HG03175 (cell line): ENCODE results near the gene MAD2L2.

Source experiments
- ATAC-seq: cut with Tn5 transposase; IDR thresholded peaks from one replicate; pipeline ENCODE4 v1.9.1; 2021; ENCODE audit warnings: mild to moderate bottlenecking, moderate library complexity; ENCODE audit not compliant: unreplicated experiment

The MAD2L2 gene

DNA sequence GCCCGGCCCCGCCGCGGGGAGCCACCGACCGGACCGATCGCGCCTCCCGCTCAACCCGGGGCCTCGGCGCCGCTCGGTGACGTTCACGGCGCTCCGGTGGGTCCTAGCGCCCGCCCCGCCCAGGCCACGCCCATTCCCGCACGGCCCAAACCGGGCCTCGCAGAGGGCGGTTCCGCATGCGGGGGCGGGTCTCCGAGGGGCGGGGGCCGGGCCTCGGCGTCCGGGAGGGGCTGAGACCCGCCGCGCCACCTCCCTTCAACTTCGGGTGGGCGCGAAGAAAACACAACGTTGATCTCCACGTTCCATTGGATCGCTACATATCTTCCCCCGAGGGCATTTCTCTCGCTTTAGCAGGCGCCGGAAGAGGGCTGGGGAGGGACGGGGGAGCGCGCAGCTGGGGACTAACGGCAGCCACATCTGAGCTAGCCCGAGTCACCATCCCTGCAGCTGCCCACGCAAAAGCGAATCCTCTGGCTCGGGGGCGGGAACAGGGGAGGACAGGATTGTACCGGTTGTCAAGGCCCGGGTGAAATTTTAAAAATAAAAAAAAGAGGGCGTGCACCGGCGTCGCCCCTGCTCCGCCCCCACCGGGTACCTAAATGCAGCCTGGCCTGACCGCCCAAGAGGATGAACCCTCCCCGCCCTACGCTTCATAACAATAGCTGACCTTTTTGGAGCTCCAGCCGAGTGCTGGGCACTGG lies at the start of gene MAD2L2:
TSS of gene MAD2L2 (minus strand) at position 78 of the 701 bp plus-strand sequence. CDS start 547 bp downstream, outside the sequence.
- peak; percentile 88 for ATAC-seq

DNA sequence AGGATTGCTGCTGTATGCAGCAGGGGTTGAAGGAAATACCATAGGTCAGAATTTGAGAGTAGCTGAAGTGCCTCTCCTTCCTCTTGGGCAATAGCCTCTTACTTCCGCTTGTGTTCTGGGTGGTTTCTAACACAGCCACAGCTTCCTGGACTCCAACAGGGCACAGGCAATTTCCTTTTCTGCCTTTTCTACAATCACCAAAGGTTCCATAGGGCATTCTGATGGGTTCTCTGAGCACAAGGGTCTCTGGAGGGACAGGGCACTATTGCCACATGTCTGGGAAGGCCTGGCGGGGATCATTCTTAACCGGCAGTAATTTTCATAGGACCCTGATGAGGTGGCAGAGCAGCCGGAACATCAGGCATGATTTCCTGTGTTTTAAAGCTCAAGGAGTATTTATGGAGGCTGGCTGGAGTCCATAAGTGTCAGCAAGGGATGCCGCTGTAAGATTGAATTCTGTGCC lies 49.5 kb upstream of the MAD2L2 start:
- ATAC-seq: peak; percentile 64

DNA sequence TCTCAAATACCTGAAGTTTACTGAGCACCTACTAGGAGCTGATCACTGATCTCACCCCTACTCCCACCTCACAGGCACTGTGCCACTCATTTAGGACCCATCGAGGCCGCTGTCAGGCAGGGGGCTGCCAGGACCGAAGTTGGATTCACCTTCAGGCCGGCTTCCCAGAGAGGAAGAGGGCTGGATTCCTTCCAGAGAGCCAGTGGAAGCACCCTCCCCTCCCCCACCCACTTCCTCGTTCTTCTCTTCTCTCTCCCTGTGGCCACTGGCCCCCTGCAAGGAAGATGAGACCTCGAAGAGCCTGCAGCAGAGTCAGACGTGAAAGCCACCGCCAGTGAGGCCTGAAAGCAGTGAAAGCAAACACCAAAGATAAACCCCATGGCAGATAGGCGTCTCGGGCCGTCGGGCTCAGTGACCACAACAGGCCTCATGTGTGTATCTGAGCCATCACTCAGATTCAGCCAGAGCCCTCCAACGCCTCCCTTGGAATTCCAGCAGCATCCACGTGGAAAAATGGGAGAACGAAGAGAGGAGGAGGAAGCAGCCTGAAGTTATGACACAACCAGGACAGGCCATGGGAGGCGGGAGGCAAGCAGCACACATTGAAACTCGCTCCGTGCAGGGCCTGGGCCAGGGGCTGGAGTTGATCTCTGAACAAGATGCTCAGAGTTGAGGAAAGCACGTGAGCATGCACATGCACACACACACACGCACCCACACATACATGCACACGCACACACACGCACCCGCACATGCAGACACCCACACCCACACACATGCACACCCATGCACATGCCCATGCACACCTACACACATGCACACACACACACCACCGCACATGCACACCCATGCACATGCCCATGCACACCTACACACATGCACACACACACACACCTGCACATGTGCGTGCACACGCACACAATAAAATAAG lies 48.8 kb upstream of the MAD2L2 start:
- no peak for ATAC-seq

DNA sequence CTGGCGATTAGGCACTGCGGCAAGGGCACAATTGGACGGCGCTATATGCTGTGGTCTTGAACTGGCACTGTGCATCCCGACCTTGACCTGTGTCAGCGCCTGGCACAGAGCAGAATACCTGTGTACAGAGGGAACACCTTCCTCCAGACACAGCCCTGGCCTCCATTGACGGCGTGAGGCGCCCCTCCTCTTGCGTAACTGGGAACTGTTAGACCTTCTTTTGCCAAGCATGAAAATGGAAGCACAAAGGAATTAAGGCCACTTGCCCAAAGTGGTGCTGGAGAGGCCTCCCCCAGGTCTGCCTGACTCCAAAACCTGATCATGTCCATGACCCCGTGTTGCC lies 48.2 kb upstream of the MAD2L2 start:
- no peak for ATAC-seq

DNA sequence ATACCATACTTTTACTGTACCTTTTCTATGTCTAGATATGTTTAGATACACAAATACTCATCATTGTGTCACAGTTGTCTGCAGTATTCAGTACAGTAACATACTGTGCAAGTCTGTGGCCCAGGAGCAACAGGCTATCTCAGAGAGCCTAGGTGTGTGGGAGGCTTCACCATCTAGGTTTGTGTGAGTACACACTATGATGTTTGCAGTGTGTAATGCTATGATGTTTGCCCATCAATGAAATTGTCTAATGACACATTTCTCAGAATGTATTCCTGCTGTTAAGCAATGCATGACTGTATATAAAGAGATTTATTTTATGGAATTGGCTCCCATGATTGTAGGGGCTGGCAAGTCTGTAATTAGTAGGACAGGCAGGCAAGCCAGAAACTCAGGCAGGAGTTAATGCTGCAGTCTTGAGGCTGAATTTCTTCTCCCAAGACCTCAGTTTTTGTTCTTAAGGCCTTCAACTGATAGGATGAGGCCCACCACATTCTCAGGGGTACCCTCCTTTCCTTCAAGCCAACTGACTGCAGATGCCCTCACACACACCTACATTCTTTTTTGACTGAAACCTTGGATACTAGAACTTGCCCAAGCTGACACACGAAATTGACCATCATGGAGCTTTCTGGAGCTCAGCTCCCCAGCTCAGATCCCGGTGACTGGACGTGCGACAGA lies 47.3 kb upstream of the MAD2L2 start:
- no peak for ATAC-seq

DNA sequence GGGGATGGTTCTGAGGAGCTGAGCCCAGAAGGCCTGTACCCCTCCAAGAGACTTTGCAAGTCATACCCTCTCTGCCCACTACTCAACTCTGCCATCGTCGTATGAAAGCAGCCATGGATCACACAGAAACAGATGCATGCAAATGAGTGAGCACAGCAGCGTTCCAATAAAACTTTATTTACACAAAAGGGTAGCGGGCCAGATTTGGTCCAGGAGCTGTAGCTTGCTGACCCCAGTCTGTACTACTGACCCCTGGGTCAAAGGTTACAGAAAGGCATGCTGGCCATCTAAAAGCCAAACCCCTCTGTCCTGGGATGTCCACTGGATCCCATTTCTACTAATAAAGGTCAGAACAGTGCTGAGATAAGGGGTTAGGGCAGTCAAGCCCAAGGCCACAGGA lies 46.2 kb upstream of the MAD2L2 start:
- ATAC-seq: no peak

DNA sequence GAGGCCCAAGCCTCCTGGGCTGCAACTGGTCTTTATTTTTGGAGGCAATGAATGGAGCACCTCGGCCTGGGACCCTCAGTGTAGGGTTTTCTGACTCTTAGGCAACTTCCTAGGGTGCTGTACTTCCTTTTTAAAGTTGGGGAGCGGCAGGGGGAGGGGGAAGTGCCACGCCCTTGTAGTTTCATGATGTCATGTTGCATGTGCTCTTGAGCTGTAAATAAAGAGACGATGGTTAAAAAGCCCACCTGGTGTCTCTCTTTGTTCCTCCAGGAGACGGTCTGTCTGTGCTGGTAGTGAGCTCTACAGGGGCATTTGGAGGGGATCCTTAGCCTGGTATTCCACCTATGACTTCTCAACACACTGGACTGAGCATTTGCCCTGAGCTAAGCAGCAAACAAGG lies 44.7 kb upstream of the MAD2L2 start:
- no peak for ATAC-seq

DNA sequence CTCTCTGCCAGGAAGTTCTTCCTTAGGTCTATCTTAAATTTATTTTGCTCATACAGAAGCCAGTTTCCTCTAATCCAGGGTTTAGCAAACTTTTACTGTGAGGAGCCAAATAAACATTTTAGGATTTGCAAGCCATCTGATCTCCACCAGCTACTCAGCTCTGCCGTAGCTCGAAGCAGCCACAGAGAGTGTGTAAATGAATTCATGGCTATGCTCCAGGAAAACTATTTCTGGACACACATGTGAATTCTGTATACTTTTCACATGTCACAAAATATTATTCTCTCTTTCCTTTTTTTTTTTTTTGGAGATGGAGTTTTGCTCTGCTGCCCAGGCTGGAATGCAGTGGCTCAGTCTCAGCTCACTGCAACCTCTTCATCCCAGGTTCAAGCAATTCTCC lies 41.6 kb upstream of the MAD2L2 start:
- ATAC-seq: no peak

DNA sequence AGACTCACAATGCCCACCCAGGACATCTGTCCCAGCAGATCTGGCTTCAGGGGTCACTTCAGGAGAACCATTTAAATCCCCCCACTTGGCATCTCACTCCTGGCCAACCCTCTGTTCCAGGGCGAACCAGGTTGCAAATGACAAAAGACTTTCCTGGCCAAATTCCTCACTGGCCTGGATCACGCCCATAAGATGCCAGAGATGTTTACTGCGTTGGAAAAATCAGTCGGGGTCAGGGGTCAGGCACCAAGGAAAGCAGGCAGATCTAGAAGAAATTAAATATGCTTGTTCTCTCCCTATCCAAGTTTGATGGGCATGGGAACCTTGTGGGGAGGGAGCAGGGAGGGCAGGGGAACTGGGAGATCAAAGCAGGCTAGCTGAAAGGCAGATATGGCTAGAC lies 40.4 kb upstream of the MAD2L2 start:
- ATAC-seq: no peak

DNA sequence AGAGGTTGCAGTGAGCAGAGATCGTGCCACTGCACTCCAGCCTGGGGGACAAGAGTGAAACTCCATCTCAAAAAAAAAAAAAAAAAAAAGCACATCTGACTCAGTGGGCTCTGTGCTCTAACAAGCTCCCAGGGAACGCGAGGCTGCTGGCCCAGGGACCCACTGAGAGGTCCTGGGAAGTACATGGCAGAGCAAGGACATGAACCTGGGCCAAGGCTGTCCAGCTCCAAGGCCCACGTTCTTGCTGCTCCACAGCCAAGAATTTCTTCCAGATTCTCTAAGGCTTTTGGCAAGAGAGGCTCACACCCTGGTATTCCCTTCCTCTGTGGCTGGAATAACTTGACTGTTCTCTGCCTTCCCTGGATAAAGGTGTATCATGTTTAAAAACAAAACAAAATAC lies 39.6 kb upstream of the MAD2L2 start:
- ATAC-seq: no peak

DNA sequence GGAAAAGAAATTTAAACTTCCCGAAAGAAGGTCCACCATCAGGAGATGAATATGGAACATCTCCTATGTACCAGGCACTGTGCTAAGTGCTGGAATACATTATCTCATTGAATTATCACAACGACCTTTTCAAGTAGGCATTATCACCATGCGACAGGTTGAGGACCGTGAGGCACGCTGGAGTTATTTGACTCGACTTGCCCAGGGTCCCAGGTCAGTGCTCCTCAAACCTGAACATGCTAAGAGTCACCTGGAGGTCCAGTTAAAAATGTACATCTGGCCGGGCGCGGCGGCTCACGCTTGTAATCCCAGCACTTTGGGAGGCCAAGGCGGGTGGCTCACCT lies 39.1 kb upstream of the MAD2L2 start:
- no peak for ATAC-seq

DNA sequence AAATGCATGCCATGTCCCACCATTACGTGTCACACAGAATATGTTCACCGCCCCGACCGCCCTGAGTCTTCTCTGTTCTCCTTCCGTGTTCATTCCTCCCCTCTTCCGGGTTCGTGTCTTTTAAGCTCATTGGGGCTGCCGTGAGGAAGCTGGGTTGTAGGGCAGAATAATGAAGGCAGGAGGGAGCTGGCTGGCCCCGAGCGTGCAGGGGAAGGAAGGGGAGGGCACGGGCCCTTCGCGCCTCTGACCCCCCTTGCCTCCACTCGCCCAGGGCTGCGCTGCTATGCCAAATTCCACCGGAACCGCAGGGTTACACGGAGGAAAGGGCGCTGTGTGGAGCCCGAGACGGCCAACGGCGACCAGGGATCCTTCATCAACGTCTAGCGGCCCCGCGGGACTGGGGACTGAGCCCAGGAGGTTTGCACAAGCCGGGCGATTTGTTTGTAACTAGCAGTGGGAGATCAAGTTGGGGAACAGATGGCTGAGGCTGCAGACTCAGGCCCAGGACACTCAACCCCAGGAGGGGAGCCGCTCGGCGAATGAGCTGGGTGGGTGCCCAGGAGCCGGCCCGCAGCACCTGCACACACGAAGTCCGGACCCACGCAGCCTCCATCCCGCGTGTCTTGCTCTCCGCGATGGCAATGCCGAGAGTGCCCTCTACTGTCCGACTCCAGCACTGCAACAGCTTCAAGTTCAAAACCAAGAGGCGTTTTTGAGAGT lies 38.5 kb upstream of the MAD2L2 start:
- ATAC-seq: peak; percentile 58

DNA sequence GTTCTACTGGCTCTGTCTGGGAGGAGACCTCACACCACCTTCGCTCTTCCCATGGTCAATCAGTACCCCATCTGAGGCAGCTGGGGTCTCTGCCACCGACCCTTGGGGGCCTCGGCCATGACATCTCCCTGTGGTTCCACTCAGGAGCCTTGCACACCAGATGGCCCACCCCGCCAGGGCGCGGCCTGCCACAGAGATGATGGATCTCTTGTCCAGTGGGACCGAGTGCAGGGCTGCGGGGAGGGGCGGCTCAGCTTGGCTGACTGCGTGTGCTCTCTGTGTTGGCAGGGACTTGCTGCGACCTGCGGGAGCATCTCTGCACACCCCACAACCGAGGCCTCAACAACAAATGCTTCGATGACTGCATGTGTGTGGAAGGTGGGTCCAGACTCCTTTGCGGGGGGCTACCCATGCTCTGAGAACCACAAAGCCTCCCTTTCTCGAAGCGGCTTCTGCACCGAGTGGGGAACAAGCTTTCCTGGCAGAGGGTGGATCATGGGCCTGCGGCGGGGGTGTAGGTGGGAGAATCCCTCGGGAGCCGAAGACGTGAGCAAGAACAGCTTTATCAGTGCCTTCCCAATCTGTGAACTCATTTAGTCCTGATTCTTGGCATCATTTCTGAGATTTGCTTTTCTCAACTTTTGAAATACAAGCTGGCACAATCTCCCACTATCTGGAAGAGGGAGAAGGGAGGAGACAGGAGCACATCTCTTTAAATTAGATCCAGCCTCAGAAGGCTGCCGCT lies 34.1 kb upstream of the MAD2L2 start:
- ATAC-seq: no peak

DNA sequence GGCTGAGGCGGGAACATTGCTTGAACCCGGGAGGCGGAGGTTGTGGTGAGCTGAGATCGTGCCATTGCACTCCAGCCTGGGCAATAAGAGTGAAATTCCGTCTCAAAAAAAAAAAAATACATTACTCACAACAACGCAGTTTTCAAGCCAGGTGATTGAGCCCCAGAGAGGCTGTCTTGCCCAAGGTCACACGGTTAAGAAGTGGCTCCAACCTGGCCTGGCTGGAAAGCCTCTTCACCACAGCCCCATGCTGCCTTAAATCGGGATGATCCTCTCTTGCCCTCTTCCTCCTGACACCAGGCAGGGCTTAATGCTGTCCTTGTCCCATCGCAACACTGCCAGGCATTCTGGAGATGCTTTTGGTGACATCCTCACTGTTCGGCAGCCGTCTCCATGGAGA lies 32.1 kb upstream of the MAD2L2 start:
- no peak for ATAC-seq

DNA sequence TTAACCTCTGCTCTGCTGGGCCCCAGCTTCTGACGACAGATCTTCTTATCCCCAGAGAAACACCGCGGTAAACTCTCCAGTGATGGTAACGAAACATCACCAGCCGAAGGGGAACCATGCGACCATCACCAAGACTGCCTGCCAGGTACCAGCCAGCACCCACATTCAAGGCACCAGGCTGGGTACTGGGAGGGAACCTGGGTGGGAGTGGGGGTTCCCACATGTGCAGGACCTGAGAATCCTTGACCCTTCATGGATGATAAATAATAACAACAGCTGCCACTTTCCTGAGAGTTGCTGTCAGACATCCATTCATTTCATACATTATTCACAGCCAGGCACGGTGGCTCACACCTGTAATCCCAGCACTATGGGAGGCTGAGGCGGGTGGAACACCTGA lies 31.3 kb upstream of the MAD2L2 start:
- ATAC-seq: no peak

DNA sequence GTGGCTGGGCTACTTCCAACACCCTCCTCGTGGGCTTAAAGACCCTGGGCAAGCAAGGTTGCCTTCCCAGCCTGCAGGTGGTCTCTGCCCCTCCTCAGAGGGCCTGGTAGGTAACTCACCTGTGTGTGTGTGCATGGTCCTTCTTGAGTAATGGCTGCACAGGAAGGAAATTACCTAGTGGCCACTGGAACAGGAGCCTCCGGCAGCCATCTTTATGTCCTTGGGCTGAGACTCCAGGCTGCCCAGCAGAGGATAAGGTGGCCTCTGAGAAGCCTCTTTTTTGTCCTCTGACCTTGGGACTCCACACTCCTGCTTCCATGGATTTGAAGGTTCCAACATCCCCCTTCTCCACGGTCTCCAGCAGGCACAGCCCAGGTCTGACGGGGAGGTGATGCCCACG lies 30.5 kb upstream of the MAD2L2 start:
- no peak for ATAC-seq

DNA sequence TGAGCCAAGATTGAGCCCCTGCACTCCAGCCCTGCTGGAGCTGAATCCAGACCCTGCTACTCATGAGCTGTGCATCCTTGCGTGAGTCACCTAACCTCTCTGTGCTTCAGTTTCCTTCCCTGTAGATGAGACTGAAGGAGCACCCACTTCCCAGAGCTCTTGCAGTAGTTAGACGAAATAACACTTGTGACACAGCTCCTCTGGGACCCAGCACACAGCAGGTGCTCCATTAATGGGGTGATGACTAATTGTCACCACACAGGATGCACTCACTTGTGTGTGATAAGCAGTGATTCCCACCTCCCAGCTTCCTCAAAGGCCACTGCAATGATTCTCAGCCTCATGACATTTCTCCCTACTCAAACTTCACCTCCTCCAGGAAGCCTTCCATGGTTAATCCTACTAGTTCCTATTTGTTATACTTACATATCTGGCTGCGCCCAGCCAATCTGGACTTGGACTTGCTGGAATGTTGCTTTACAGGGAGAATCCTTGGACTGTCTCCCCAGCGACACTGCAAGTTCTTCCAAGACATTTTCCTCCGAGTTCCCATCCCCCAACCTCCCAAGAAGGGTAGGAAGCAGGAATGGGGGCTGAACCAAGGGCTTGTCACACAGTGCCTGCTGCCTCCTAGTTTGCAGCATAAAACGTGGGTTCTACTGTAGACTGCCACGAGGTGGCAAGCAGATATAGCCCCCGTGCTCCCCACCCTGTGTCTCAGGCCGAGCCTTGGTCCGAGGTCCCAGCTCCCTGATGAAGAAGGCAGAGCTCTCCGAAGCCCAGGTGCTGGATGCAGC lies 27.8 kb upstream of the MAD2L2 start:
- no peak for ATAC-seq

DNA sequence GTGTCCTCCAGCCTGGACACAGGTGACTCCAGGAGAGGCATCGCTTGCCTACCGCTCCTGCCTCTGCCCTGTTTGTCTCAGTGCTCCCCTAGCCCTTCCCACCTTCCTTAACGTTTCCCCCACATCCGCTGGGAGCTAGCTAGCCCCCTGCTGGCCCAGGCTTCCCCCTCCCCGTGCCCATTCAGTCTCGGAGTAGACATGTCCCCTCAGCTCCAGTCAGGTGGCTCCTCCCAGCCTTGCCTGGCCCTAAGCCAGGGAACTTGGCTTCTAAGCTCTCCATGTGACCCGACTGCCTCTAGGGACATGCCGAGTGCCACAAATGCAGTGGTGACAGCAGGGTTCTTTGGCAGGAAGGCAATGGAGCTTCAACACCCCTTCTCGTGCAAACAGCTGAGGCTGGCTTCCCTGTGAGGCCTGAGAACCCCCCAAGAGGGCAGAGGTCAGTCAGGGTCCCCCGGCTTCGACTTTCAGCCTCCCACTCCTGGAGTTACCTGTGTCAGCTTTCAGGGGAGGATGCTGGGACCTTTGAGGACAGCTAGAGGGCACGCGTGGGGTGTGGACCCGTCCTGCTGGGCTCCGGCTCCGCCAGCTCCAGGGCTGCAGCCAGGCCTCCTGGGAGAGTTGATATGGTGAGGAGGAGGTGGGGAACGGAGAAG lies 26.8 kb upstream of the MAD2L2 start:
- no peak for ATAC-seq

DNA sequence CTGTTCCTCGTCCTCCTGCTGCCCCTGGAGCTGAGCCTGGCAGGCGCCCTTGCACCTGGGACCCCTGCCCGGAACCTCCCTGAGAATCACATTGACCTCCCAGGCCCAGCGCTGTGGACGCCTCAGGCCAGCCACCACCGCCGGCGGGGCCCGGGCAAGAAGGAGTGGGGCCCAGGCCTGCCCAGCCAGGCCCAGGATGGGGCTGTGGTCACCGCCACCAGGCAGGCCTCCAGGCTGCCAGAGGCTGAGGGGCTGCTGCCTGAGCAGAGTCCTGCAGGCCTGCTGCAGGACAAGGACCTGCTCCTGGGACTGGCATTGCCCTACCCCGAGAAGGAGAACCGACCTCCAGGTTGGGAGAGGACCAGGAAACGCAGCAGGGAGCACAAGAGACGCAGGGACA lies 25.3 kb upstream of the MAD2L2 start:
- ATAC-seq: no peak
